CD4-positive, alpha-beta T cell treated with Interleukin-2 at 100 ng/mL for 4 hours (primary cell): ENCODE measurements around the gene KCNH2.
A peak's percentile ranks its signal among the peaks of the same experiment; 100 is the strongest.

Experiments used
- DNase-seq: peaks from one replicate; pipeline ENCODE4 v3.0.0-alpha.2; 2020; ENCODE audit warnings: low spot score

Gene KCNH2

DNA sequence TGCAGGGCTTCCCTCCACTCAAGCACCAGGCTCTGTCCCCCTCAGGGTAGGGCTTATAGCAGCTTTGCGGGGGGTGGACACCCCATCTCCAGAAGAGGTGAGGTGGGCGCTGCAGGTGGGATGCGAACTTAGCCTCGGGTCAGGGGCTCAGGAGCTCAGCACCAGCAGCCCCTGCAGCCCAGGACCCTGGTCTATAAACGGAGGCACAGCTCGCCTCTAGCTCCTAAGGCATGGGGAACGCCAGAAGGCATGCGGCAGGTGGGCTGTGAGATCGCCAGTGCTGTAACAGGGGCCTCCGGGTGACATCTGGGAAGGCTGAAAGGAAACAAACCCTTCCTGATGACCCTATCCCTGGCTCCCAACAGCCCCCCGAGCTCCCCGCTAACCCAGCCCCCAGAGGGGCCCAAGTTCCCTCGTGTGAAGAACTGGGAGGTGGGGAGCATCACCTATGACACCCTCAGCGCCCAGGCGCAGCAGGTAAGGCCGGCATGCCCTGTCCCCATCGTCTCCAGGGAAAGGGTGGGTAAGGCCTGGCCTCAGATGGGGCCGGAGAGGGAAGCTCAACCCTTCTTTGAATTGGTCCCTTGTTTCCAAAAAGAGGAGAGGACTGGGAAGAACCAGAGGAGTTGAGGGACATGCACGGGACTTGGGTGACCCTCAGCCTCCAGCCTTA is 16.9 kb upstream of the KCNH2 start:
- no peak for DNase-seq

DNA sequence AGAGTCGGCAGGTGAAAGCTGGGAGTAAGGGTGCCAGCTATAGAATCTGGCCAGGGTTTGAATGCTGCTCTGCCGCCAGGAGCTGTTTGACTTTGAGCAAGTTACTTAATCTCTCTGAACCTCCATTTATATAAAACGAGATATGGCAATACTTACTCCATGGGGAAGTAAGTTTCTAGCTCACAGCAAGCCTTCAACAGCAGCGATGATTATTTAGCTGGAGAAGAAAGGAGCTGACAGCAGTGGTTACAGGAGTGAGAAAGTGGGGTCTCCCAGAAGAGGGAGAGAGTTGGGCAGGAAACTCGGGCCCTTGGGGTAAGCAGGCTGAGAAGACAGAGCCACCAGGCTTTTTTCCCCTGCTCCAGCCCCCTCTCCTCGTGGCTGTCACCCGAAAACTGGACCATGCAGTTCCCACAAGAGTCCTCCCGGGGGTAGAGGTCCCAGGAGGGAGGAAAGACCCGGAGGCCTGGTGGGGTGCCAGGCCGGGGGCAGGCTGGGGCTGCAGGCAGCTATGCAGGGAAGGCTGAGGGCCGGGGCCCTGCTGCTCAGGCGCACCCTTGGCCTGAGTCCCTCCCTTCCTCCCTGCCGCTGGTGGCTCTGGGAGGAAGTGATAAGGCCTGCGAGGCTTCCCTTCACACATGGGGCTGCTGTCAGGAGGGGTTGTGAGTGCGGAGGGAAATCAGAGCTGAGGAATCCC is 16.2 kb upstream of the KCNH2 start:
- no peak for DNase-seq

DNA sequence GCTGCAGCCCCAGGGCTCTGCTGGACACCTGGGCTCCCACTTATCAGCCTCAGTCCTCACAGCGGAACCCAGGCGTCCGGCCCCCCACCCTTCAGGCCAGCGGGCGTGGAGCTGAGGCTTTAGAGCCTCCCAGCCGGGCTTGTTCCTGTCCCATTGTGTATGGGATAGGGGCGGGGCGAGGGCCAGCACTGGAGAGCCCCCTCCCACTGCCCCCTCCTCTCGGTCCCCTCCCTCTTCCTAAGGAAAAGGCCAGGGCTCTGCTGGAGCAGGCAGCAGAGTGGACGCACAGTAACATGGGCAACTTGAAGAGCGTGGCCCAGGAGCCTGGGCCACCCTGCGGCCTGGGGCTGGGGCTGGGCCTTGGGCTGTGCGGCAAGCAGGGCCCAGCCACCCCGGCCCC is 15.4 kb upstream of the KCNH2 start:
- no peak for DNase-seq

DNA sequence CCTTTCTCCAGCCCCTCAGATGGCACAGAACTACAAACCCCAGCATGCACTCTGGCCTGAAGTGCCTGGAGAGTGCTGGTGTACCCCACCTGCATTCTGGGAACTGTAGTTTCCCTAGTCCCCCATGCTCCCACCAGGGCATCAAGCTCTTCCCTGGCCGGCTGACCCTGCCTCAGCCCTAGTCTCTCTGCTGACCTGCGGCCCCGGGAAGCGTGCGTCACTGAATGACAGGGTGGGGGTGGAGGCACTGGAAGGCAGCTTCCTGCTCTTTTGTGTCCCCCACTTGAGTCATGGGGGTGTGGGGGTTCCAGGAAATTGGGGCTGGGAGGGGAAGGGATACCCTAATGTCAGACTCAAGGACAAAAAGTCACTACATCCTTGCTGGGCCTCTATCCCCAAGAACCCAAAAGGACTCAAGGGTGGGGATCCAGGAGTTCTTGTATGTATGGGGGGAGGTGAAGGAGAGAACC is 14.7 kb upstream of the KCNH2 start:
- no peak for DNase-seq

DNA sequence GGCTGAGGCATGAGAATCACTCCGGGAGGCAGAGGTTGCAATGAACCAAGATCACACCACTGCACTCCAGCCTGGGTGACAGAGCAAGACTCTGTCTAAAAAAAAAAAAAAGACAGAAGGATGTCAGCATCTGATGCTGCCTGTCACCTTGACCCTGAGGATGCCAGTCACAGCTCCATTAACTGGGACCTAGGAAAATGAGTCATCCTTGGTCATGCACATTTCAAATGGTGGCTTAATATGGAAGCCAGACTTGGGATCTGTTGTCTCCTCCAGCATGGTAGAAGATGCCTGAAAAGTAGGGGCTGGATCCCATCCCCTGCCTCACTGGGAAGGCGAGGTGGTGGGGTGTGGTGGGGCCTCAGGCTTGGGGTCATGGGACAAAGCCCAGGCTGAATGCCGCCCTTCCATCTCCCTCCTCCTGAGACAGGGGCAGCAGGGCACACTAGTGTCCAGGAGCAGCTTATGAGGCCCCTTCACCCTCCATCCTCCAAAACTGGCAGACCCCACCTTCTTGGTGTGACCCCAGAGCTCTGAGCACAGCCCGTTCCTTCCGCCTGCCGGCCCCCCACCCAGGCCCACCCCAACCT is 14.0 kb upstream of the KCNH2 start:
- DNase-seq: no peak

DNA sequence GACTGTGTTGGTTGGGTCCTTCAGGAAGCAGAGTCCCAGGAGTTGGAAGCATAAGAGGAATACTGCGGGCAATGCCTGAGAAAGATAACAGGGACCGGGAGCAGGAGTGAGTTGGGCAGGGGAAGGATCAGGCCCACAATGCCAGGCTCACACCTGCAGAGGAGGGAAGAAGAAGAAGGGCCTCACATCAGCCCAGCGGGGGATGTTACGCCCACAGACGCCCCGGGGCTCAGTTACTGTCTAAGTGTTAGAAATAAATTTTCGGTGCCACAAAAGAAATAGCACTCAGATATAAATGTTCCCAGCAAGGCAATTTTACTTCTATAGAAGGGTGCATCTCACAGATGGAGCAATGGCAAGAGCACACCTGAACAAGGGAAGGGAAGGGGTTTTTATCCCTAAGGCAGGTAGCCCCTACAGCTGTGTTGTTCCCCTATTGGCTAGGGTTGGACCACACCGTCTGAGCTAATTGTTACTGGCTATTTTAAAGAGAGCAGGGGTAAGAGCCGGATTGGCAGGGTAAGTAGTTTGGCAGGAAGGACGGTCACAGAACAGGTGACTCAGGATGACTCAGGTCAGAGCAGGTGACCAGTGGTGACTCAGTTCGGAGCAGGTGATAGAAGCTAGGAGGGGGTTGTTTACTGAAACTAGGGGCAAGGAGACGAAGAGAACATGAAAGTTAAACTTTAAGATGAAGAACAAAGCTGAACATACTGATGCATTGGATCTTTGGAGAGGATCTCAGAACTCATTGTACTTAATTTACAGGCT is 12.5 kb upstream of the KCNH2 start, which contains the start of gene NOS3:
TSS of gene NOS3 (plus strand) at position 602 of the 771 bp plus-strand sequence. CDS start 2,787 bp downstream, outside the sequence.
- DNase-seq: no peak

DNA sequence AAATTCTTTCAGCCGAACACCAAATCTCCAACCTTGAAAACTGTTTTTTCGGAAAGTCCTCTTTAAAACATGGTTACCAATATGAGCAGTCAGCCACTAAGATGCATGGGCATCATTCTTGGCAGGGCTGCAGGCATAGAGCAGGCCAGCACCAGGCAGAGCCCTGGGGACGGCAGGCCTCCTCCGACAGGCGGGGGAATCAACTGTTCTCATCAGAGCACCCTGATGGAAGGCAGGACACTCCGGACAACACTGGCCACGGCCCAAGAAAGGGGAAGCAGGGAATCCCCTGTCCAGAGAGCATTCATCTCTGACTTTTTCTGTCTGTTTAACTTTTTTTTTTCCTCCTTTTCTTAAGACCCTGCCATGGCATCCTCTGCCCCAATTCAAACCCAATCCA is 11.3 kb upstream of the KCNH2 start:
- no peak for DNase-seq

DNA sequence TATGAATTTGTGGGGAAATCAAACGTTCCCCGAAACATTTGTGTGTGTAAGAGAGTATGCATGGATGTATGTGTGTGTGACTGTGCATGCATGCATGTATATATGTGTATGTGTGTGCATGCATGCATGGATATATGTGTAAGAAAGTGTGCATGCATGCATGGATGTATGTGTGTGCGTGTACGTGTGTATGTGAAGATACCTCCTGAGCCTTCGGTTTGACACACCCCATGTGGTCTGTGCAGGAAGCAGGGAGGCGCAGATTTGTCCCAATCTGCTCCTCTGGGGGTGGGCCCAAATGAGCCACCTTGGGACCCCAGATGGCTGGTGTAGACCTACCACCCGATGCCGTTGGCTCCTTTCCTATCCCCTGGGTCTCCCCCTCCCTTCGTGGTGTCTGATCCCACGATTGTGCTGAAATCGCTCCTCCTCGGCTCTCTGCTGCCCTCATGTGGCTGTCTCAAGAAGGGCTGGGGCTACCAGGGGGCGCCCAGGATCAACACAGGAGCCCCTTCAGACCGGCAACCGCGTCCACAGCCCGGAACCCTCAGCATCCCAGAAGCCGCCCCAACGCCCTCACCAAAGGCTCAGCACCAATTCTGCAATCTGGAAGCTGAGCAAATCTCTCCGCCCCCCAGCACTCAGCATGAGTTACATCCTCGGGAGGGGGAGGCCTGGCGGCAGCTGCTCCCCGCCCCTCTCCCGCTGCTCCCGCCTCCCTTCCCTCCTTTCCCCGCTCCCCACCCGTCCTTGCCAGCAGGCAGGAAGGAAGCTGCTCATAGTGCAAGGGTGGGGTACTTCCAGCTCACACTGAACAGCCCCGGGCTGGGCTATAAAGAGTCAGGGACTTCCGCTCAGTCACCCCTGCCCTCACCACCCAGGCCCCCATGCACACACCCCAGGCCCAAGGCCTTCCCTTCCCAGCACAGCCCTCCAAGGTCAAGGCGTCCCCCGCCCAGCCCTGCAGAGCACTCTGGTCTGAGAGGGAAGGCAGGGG is 10.4 kb upstream of the KCNH2 start:
- peak; percentile 69 for DNase-seq

DNA sequence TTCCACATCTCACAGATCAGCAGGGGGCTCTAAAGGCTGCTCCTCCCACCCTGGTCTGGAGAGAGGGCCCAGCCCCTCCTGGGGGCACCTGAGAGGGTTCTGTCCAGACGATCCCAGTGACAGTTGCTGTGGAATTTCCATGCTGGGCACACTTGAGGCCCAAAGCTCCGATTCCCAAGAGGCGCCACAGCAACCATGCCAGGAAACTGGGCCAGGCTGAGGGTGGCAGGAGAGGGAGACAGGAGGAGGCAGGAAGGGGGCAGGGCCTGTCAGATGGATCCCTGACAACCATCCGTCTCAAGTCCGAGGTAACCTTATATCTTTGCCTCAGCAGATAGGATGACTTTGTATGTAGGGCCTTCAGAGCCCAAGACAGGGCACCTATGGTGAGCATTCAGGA is 8.4 kb upstream of the KCNH2 start:
- DNase-seq: no peak

DNA sequence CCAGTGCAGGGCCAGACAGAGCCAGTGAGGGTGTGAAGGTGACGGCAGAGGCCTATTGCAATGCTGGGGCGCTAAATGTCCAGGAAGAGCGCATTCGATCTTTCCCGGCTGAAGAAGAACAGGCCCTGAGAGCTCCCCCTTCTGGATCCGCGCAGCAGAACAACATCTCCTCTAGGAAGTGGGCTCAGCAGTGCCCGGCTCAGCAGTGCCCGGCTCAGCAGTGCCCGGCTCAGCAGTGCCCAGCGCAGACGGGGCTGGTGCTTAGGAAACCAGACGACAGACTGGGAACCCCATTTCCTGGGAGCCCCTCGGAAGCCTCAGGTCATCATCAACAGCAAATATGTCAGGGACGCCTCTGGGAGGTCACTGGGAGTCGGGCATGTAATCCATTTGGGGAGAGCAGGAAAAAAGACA is 8.0 kb upstream of the KCNH2 start:
- DNase-seq: peak; percentile 60

DNA sequence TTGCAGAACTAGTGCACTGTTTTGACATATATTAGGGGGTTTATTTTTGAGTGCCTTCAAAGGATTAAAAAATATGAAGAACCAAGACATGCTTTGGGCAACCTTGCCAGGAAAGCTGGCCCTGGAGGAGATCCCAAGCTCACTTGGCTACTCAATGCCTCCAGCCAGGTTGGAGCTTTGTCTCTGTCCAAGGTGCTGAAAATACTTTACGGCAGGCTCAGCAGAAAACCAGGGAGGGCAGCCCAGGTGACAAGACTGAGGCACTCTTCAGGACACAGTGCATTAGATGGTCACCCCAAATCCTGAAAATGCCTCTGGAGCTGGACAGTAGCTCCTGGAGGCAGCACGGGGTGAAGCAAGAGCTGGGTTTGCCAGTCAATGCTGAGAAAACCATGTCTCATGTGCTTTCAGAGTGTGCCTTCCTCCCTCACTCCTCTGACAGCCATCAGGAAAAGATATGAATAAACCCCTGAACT is 5.8 kb upstream of the KCNH2 start:
- DNase-seq: peak; percentile 58

DNA sequence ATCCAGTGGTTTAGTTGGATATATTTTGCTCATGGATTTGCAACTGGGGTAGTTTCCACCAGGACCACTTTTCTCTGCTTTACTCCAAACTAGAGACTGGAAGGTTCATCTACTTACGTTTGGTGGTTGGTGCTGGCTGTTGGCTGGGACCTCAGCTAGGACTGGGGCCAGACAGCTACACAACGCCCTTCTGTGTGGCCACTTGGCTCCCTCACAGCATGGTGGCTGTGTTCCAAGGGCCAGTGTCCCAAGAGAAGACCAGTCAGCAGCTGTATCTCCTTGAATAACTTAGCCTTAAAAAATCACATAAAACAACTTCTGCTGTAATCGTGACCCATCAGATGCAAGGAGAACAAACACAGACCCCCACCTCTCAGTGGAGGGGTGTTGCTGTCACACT is 4.2 kb upstream of the KCNH2 start:
- DNase-seq: no peak

DNA sequence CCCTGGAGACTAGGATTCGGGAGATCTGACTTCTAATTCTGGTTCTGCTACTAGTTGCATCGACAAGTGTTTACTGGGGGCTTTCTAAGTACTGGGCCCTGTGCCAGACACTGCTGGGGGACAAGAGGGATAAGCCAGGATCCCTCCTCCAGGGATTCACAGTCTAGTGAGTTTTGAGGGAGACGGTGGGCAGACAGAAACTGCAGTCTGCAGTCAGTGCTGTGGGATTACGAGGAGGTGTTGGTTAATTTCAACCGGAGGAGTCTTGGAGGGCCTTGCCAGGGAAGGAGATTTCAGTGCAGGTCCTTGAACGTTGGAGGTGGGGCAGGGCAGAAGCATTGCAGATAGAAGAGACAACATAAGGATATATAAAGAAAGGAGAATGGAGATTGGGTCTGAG is 3.5 kb upstream of the KCNH2 start:
- no peak for DNase-seq

DNA sequence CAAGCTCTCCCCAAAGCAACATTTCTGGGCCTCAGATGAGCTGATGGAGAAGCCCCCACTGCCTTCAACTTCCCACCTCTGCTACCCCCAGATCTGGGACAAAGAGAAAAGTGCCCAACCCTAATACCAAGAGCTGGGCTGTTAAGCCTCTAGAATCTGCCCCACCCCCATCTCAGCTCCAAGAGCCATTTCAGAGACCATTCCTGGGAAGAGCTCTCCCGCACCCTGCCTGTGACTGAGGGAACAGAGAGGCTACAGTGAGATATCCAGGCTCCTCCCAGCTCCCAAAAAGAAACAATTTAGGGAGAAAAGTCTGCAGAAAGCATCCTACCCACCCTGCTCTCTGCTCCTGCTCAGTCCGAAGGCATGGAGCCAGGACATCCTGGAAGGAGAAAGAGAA is 2.5 kb upstream of the KCNH2 start:
- no peak for DNase-seq

DNA sequence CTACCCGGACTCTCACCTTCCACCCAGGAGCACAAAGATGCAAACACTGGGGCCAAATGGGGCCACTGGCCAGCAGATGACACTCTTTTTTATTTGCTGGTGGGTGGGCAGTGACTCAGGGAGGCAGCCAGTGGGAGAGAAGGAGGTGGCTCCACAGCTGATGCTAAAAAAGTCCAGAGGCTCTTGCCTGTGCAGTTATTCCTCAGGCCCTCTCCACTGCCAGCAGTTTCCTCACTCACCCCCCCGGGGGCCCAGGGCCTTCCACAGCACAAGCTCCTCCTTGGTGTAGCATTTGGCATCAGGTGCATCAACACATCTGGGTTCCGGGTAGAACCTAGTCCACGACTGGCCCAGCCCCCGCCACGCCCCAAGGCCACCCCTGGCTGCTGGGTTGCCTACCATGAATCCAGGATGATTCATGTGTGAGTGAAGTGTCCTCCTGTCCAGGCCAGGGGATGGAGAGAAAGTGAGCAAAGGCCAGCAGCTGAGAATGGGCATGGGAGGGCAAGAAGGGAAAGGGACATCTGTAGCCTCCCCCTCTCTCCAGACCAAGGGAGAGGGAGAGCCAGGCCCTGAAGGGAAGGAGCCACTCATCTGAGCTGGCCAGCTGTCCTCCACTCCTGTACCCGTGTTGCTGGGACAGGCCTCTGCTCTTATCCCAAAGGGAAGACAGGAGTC is 1.7 kb upstream of the KCNH2 start:
- DNase-seq: no peak

DNA sequence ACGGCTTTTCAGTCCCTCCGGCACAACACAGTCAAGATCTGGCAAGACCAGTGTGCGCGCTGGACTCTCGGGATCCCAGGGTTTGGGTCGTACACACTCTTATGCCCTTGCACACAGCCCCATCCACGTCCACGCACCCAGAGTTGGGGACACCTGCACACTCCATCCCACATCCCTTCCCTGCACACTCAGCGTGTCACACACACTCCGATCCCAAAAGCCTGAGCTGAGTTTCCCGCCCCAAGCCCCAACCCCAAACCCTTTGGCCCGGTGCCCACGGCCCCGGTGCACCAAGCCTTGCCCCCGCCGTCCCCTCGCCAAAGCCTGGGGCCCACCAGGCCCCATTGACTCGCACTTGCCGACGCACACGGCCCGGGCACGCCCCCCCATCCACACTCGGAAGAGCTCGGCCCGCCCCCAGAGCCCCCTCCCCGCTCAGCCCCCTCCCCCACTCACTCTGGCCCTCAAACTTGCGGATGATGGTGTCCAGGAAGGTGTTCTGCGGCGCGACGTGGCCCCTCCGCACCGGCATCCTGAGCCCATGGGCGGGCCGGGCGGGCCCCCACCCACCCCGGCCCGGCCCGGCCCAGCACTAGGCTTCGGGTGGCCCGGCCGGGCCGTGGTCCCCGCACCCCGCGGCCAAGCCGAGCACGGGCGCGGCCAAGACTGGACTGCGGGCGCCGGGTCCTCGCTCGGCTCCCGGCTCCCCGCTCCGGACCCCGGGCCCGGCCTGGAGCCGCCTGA is 567 bp downstream of the KCNH2 start:
- DNase-seq: no peak

DNA sequence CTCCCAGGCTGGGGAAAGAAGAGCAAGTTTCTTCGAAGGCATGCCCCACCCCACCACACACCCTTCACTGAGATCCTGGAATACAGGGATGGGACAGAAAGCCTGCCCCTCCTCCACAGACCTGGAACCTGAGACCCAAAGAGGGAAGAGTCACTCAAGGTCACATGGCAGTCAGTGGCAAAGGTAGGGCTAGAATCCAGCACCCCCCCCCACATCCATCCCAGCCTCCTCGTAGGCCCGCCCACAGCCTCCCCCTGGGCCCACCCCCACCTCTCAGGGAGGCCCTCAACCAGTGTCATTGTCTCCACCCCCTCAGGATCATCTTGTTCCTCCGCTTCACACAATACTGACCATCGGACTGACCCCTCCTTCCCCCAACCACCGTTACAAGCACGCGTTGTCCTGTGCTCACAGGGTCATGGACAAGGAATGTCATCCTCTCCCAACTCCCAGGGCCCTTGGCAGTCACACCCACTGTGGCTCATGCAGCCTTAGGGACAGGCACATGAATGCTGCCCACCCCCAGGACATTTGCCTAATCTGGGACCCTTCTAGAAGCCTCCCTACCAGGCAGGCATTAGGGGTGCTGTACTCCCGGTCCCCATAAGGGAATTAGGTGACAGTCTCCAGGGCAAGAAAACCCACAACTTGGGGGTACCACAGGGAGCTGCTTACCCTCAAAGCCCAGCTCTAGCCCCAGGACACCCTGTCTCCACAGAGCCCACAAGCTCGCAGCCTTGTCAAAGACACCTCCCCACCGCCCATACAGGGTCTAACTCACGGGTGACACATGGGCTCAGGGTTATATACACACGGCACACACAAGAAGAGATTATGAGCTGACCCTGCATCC is 1.4 kb downstream of the KCNH2 start:
- DNase-seq: no peak

DNA sequence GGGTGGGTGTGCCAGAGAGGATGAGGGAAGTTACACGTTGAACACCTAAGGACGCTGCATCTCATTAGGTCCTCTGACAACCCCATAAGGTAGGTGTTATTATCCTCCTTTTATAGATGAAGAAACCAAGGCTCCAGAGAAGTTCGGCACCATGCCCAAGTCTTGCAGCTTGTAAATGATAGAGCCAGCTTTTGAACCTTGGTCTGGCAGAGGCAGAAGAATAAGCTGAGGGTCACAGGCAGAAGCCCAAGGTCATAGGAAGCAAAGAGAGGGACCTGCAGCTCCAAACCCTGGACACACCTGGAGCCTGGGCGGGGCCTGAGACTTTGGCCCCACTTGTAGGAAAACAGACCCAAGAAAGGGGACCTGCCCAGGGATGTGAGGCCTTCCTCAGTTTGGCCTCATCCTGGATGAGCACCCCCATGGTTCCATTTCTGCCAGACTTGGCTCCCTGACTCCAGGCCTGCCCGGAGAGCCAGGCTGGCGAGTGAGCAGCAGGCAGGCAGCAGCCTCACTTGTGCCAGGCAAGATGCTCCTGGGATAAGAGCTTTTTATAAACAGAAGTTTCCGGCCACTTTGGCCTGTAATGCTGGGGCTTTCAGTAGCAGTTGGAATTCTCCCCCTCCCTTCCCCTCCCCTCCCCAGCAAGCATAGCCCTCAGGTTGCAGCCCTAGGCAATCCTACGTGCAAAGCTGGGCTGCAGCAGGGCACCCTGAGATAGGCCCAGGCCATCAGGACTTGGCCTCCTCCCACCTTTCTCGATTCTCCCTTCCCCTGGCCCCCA is 2.4 kb downstream of the KCNH2 start:
- DNase-seq: no peak
